ENCODE data around the gene PCSK1N. TPM values are rescaled to one million over a fixed set of nuclear protein-coding genes. Genes with fewer than 3 reads are reported as not detected.
"Not testable (repeated sequence)": the region's sequence is repeated elsewhere in the genome, so short reads cannot be mapped to it uniquely, and the experiment has no call there.

PCSK1N gene
- total and polyA plus RNA-seq, 12 donors, result 0.03 to 0.78 (median 0.38) TPM; not detected in 6

- Histone ChIP-seq H3K27ac (no peak within 1 kb of the TSS), H3K4me1 (no peaks in the 10 kb centered on the region), H3K9me3 (peaks cover 0 to 20% (median 0%) of the 10 kb centered on the region in 11 donors), H3K36me3 (peaks cover 0 to 36% (median 0%) of the 10 kb centered on the region in 9 donors), H3K4me3 (no peak within 1 kb of the TSS), H3K27me3 (peaks cover 0 to 71% (median 10%) of the 10 kb centered on the region in 7 donors)
- DNase-seq (no peak), ATAC-seq (no peak)
- no peak for TF ChIP-seq CTCF (IDR thresholded peaks at IDR 0.05)
- WGBS, 2 donors, result 34 to 44% methylated on average over 19 to 61 of the region's 67 CpGs
- intact Hi-C loops (cut with DNase I), result no loop called here
Measured at GRCh38 chrX:48826135-48826875, 9.1 kb downstream of the PCSK1N start, which contains the start of gene ERAS. TSS of gene ERAS (plus strand) at chrX:48826513. CDS start at chrX:48829124, 2,611 bp downstream.

- Histone ChIP-seq H3K27me3 (peaks cover 0 to 49% (median 0%) of the 10 kb centered on the region in 7 donors), H3K4me1 (no peaks in the 10 kb centered on the region), H3K4me3 (no peak overlapping the region), H3K27ac (no peak overlapping the region), H3K36me3 (peaks cover 0 to 48% (median 0%) of the 10 kb centered on the region in 9 donors), H3K9me3 (peaks cover 0 to 20% (median 0%) of the 10 kb centered on the region in 11 donors)
- DNase-seq (no peak), ATAC-seq (no peak)
- WGBS, 2 donors, result 94 to 99% methylated on average over 6 to 8 of the region's 8 CpGs
- no peak for TF ChIP-seq CTCF (IDR thresholded peaks at IDR 0.05)
- intact Hi-C loops (cut with DNase I), result no loop called here
Measured at GRCh38 chrX:48824066-48824465, 11.3 kb downstream of the PCSK1N start.

- Histone ChIP-seq H3K4me1 (no peaks in the 10 kb centered on the region), H3K27ac (no peak overlapping the region), H3K36me3 (peaks cover 0 to 56% (median 0%) of the 10 kb centered on the region in 9 donors), H3K27me3 (peaks cover 0 to 38% (median 0%) of the 10 kb centered on the region in 7 donors), H3K9me3 (peaks cover 0 to 20% (median 0%) of the 10 kb centered on the region in 11 donors), H3K4me3 (no peak overlapping the region)
- intact Hi-C loops (cut with DNase I), result no loop called here
- WGBS, 2 donors, result 76 to 84% methylated on average over 6 of the region's 6 CpGs
- peak in 2 of 8 donors; percentile 21 to 43 for ATAC-seq
- DNase-seq, result no peak
- no peak for TF ChIP-seq CTCF (IDR thresholded peaks at IDR 0.05)
Measured at GRCh38 chrX:48823053-48823452, 12.4 kb downstream of the PCSK1N start.

GRCh38 chrX:48819394-48819793 is 16.0 kb downstream of the PCSK1N start:
- ATAC-seq; H3K4me1 ChIP-seq; H3K27ac ChIP-seq; intact Hi-C loops (cut with DNase I); DNase-seq; H3K27me3 ChIP-seq; H3K4me3 ChIP-seq; H3K9me3 ChIP-seq: not testable (repeated sequence)
- peaks cover 0 to 78% (median 0%) of the 10 kb centered on the region in 9 donors for H3K36me3 ChIP-seq
- WGBS, 2 donors, result 87 to 88% methylated on average over 9 of the region's 9 CpGs

GRCh38 chrX:48818866-48819265 is 16.5 kb downstream of the PCSK1N start:
- DNase-seq, result no peak
- intact Hi-C loops (cut with DNase I), result no loop called here
- no peaks in the 10 kb centered on the region for H3K27me3 ChIP-seq
- WGBS, 2 donors, result 95 to 98% methylated on average over 4 of the region's 4 CpGs
- no peaks in the 10 kb centered on the region for H3K4me1 ChIP-seq
- H3K27ac ChIP-seq, result no peak overlapping the region
- no peak overlapping the region for H3K4me3 ChIP-seq
- H3K9me3 ChIP-seq, result no peaks in the 10 kb centered on the region
- peaks cover 0 to 76% (median 0%) of the 10 kb centered on the region in 9 donors for H3K36me3 ChIP-seq
- ATAC-seq, result no peak
- no peak for TF ChIP-seq CTCF (IDR thresholded peaks at IDR 0.05)

All from heart right ventricle (tissue), 16 donors.